Kidney capillary endothelial cell (primary cell): Measurements from ENCODE around the gene CXCL1.

Experiments
- DNase-seq: peaks from one replicate; pipeline ENCODE4 v3.0.0-alpha.2; 2018; ENCODE audit warnings: low spot score

Gene CXCL1

GRCh38 chr4:73869130-73870055, at the start of gene CXCL1:
TSS of gene CXCL1 (plus strand) at chr4:73869393. CDS start at chr4:73869471, 78 bp downstream.
- DNase-seq: no peak

GRCh38 chr4:73821325-73821724, 47.9 kb upstream of the CXCL1 start:
- no peak for DNase-seq

GRCh38 chr4:73822389-73822788, 46.8 kb upstream of the CXCL1 start:
- peak; percentile 40 for DNase-seq

GRCh38 chr4:73822812-73823504, 46.2 kb upstream of the CXCL1 start:
- DNase-seq: no peak

- no peak for DNase-seq
Measured at GRCh38 chr4:73823760-73824159, 45.4 kb upstream of the CXCL1 start.

GRCh38 chr4:73828956-73829355, 40.2 kb upstream of the CXCL1 start:
- DNase-seq: peak; percentile 53

- no peak for DNase-seq
Measured at GRCh38 chr4:73831569-73831968, 37.6 kb upstream of the CXCL1 start.

GRCh38 chr4:73832651-73833237, 36.4 kb upstream of the CXCL1 start:
- no peak for DNase-seq

- no peak for DNase-seq
Measured at GRCh38 chr4:73836373-73837279, 32.6 kb upstream of the CXCL1 start, which contains the start of gene CXCL6. TSS of gene CXCL6 (plus strand) at chr4:73836678. CDS start at chr4:73836751, 73 bp downstream.

- no peak for DNase-seq
Measured at GRCh38 chr4:73839071-73839470, 30.1 kb upstream of the CXCL1 start.

GRCh38 chr4:73839715-73840114, 29.5 kb upstream of the CXCL1 start:
- no peak for DNase-seq

GRCh38 chr4:73841243-73841925, 27.8 kb upstream of the CXCL1 start:
- DNase-seq: no peak

GRCh38 chr4:73842696-73843095, 26.5 kb upstream of the CXCL1 start:
- no peak for DNase-seq

GRCh38 chr4:73843369-73843768, 25.8 kb upstream of the CXCL1 start:
- DNase-seq: no peak

GRCh38 chr4:73844345-73844744, 24.8 kb upstream of the CXCL1 start:
- peak; percentile 77 for DNase-seq

GRCh38 chr4:73844806-73845205, 24.4 kb upstream of the CXCL1 start:
- no peak for DNase-seq

GRCh38 chr4:73847526-73848182, 21.5 kb upstream of the CXCL1 start:
- no peak for DNase-seq

- no peak for DNase-seq
Measured at GRCh38 chr4:73848183-73848777, 20.9 kb upstream of the CXCL1 start.

- no peak for DNase-seq
Measured at GRCh38 chr4:73850261-73850970, 18.8 kb upstream of the CXCL1 start.
